NT2/D1 (cell line): ENCODE results near the gene COL2A1.

ENCODE experiments used
- DNase-seq: peaks from one replicate; pipeline ENCODE4 v3.0.0-alpha.2; 2011; ENCODE audit warnings: low read depth, low spot score
- H3K27me3 ChIP-seq: 2 replicates; pipeline ENCODE4 v1.6.0; 2011; ENCODE audit warnings: mild to moderate bottlenecking; ENCODE audit not compliant: insufficient read length, insufficient read depth
- H3K36me3 ChIP-seq: 2 replicates; pipeline ENCODE4 v1.6.1; 2011; ENCODE audit warnings: mild to moderate bottlenecking, low read length, mixed read lengths; ENCODE audit not compliant: insufficient read depth, insufficient read length
- H3K4me1 ChIP-seq: 2 replicates; pipeline ENCODE4 v1.5.1; 2011; ENCODE audit not compliant: insufficient read depth, insufficient read length
- H3K4me3 ChIP-seq: 2 replicates; pipeline ENCODE4 v1.5.1; 2011; ENCODE audit warnings: low read depth; ENCODE audit not compliant: insufficient read length
- H3K9ac ChIP-seq: 2 replicates; pipeline ENCODE4 v1.6.0; 2011; ENCODE audit warnings: low read depth; ENCODE audit not compliant: insufficient read length
- H3K9me3 ChIP-seq: 2 replicates; pipeline ENCODE4 v1.5.1; 2011; ENCODE audit warnings: mild to moderate bottlenecking, low read length; ENCODE audit not compliant: insufficient read depth
- SUZ12 ChIP-seq: IDR thresholded peaks from 2 replicates; pipeline ENCODE4 v1.6.1; 2011; ENCODE audit not compliant: insufficient read length, insufficient read depth; ENCODE audit errors: extremely low read depth
- YY1 ChIP-seq: IDR thresholded peaks from 2 replicates; pipeline ENCODE4 v1.6.1; 2011; ENCODE audit not compliant: insufficient read length, insufficient read depth
- ZNF274 ChIP-seq: IDR thresholded peaks from 2 replicates; pipeline ENCODE4 v1.6.1; 2011; ENCODE audit warnings: mild to moderate bottlenecking, low read depth, low read length

Gene COL2A1

DNA sequence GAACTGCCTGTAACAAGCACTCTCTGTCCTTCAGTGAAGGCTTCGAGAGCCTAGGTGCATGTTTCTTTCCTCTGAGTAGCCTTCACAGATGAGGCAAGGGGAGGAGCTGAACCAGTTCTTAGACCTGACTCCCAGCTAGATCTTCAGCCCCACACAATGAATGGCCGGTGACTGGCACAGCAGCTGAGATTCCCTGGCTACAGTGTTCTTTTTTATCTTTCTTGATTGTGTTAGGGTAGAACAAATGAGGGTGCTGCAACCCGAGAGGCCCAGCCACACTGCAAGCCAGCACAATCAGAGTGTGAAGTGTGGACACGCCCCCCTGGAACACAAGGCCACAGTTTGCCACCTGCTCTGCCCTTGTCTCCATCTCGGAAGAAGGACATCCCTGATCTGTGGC lies 19.1 kb upstream of the COL2A1 start:
- H3K27me3 ChIP-seq, result peaks cover 90% of the 10 kb centered on the region
- no peak for DNase-seq
- H3K4me3 ChIP-seq, result no peak overlapping the region
- H3K36me3 ChIP-seq, result no peaks in the 10 kb centered on the region
- TF ChIP-seq SUZ12 (no peak), ZNF274 (no peak), YY1 (no peak)
- H3K4me1 ChIP-seq, result peaks cover 35% of the 10 kb centered on the region
- no peak overlapping the region for H3K9ac ChIP-seq
- H3K9me3 ChIP-seq, result no peaks in the 10 kb centered on the region

DNA sequence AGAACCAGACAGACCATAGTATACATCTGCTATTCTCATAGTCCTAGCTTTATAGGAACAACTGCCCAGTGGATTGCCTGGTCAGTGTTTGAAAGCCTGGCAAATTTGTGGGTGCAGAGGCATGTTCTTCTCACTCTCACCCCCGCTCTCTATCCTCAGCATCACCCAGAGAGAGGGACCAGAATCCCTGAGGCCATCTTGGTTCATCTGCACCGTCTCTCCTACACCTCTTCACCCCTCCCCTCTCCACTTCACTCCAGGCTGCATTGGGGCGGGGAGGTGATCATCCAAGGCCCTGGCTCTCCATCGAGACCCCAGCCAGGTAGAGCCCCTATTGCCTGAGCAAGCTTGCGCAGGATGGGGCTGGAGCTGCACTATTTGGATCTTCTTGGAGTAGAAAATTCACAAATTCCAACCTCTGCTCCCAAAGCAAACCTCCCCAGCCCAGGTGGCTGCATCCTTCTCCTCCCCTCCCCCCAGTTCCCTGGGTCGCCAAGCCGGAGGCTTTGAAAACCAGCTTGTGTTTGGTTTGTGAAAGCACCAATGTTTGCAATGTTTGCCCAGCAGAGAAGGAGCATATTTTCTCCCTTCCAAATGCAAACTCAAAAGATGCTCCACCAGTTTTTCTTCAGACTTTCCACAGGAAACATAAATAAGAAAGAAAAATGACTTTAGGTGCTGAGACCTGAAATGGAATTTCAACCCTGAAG lies 18.6 kb upstream of the COL2A1 start:
- DNase-seq, result no peak
- Histone ChIP-seq H3K36me3 (no peaks in the 10 kb centered on the region), H3K4me1 (peaks cover 33% of the 10 kb centered on the region), H3K9ac (no peak overlapping the region), H3K4me3 (no peak overlapping the region), H3K9me3 (no peaks in the 10 kb centered on the region), H3K27me3 (peaks cover 90% of the 10 kb centered on the region)
- TF ChIP-seq SUZ12, result no peak
- TF ChIP-seq YY1, result no peak
- TF ChIP-seq ZNF274, result no peak

DNA sequence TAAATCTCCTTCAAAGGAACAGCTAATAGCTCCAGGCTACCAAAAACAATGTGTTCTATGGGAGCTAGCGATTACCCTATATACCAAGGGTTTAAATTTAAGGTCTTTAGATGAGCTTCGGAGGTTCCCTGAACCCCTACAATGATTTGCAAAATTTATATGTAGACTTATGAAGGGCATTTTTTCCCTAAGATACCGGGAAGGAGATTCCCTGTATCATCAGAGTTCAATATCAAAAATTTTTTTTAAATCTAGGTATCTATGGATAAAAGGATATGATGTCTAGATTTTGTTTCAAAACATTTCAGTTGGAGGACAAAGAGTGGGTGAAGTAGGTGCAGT lies 17.9 kb upstream of the COL2A1 start:
- TF ChIP-seq YY1 (no peak), SUZ12 (no peak), ZNF274 (no peak)
- Histone ChIP-seq H3K9ac (no peak overlapping the region), H3K27me3 (peaks cover 93% of the 10 kb centered on the region), H3K36me3 (no peaks in the 10 kb centered on the region), H3K4me1 (peaks cover 33% of the 10 kb centered on the region), H3K9me3 (no peaks in the 10 kb centered on the region), H3K4me3 (no peak overlapping the region)
- no peak for DNase-seq

DNA sequence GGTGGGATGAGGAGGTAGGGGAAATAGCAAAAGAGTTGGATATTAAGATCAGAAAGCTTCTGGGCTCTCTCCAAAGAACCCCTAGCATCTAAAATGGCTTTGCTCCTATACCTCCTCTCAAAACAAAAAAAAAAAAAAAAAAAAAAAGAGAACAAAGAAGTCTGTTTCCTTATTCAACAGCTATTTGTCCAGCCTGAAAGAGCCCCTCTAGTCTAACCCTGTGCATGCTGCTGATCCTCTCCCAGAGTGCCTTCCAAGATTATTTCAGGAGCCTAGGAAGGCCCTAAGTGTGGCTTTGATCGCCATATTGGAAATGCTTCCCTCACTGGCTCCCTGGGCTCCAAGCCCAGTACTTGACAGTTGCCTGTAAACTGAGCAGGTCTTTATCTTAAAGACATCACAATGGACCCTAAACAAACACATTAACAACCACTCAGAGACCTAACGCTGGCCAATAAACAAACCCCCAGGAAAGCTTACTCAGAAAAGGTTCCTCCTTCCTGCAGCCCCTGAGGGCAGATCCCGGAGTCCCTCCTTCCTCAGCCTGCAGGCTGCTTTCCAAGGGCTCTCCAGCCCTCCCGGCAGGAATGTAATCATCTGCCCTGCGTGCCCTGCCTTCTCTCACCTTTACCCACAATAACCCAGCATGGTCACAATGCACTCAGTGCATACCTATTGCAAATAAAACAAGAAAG lies 17.4 kb upstream of the COL2A1 start:
- TF ChIP-seq YY1 (peak; percentile 68), SUZ12 (peak; percentile 59), ZNF274 (no peak)
- Histone ChIP-seq H3K4me1 (peaks cover 29% of the 10 kb centered on the region), H3K9ac (no peak overlapping the region), H3K9me3 (no peaks in the 10 kb centered on the region), H3K4me3 (no peak overlapping the region), H3K36me3 (no peaks in the 10 kb centered on the region), H3K27me3 (peaks cover 93% of the 10 kb centered on the region)
- DNase-seq, result peak; percentile 95

DNA sequence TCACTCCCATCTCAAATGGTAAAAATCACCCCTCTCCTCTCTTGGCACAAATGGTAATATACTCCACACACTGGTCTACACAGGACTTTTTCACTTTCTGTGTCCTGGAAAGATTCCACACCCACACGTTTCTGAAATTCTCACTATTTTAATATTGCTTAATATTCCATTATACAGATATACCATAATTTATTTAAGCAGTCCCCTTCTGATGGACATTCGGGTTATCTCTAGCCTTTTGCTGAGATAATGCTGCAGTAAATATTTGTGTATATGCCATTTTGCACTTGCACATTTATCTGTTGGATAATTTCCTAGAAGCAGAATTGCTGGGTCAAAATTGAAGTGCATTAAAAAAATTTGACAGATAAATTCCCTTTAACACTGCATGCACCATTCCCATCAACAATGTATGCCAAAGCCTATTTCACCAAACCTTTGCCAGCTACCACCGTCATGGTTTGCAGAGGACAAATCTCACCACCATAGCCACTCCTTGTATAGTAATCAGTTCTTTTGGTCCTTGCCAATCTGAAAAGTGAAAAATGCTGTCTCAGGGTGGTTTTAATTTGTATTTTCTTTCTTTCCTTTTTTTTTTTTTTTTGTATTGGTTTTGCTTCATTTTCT lies 15.5 kb upstream of the COL2A1 start:
- Histone ChIP-seq H3K4me3 (no peak overlapping the region), H3K4me1 (peaks cover 17% of the 10 kb centered on the region), H3K36me3 (no peaks in the 10 kb centered on the region), H3K27me3 (peaks cover 93% of the 10 kb centered on the region), H3K9ac (no peak overlapping the region), H3K9me3 (no peaks in the 10 kb centered on the region)
- no peak for DNase-seq
- no peak for TF ChIP-seq ZNF274
- no peak for TF ChIP-seq SUZ12
- TF ChIP-seq YY1, result no peak

DNA sequence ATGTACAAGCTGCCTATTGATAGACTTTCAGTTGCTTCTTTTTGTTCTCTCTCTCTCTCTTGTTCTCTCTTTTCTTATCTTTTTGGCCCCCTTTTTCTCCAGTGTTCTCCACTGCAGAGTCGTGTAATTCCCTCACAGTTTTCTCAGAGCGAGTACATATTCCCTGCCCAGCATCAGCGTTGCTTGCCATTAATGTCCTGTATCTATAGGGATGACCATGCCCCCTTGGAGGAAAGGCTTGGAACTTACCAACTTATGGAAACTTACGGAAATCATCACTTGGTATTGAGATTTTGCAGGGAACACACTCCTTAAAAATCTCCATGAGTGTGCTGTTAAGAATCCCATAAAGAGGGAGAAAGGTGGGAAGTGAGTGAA lies 14.3 kb upstream of the COL2A1 start:
- H3K4me3 ChIP-seq, result no peak overlapping the region
- H3K4me1 ChIP-seq, result peaks cover 11% of the 10 kb centered on the region
- H3K36me3 ChIP-seq, result no peaks in the 10 kb centered on the region
- H3K9me3 ChIP-seq, result no peaks in the 10 kb centered on the region
- no peak for DNase-seq
- TF ChIP-seq ZNF274 (no peak), YY1 (no peak), SUZ12 (no peak)
- no peak overlapping the region for H3K9ac ChIP-seq
- peaks cover 93% of the 10 kb centered on the region for H3K27me3 ChIP-seq

DNA sequence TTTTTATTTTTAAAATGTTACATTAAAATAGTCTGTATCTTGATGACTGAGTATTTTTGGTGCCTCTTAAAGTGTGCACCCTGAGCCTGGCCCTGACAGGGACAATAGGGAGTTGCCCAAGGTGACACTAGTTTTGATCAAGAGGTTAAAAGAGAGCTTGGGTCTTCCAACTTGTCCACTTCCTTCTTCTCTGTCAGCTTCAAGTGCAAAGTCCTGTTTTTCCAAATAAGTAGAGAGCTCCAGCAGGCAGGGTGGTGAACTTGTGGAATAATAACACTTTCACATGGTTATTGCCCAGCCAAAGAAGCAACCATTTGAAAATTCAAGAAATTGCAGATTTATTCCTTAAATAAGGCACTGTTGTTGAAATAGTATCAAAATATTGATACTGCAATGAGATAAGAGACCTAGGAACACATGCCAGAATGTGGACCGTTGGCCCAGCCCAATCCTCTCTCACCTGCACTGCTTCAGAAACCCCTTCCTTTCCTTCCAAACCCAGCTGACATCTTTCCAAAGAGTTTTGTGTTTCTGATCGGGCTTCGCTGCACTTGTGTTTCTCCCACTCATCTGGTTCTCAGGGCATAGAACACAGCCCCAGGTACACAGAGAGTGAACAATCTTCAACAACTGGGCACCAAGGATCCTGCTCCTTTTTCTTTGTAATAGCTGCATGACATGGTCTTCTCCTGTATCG lies 13.8 kb upstream of the COL2A1 start:
- no peak for DNase-seq
- Histone ChIP-seq H3K9ac (no peak overlapping the region), H3K4me1 (peaks cover 7% of the 10 kb centered on the region), H3K9me3 (no peaks in the 10 kb centered on the region), H3K27me3 (peaks cover 93% of the 10 kb centered on the region), H3K36me3 (no peaks in the 10 kb centered on the region), H3K4me3 (no peak overlapping the region)
- TF ChIP-seq ZNF274, result no peak
- TF ChIP-seq SUZ12, result no peak
- TF ChIP-seq YY1, result no peak
